Progenitor cell of endocrine pancreas (in vitro differentiated cells): ENCODE measurements around the gene CFAP100. TPM values are rescaled to one million over a fixed set of nuclear protein-coding genes. Genes with fewer than 3 reads are reported as not detected.

Experiments used
- DNase-seq: peaks from one replicate; pipeline ENCODE4 v3.0.0; 2021; ENCODE audit warnings: low spot score; ENCODE audit not compliant: unreplicated experiment
- H3K27ac Mint-ChIP-seq: 2 replicates; pipeline ENCODE4 v1.8.0; 2021; ENCODE audit warnings: mild to moderate bottlenecking, moderate library complexity, mixed read lengths
- H3K27me3 Mint-ChIP-seq: 2 replicates; pipeline ENCODE4 v1.8.0; 2021; ENCODE audit warnings: mixed read lengths
- H3K36me3 Mint-ChIP-seq: 2 replicates; pipeline ENCODE4 v1.8.0; 2022; ENCODE audit warnings: mixed read lengths; ENCODE audit not compliant: insufficient read depth
- H3K4me1 Mint-ChIP-seq: 2 replicates; pipeline ENCODE4 v1.8.0; 2021; ENCODE audit warnings: low read depth, mixed read lengths
- H3K4me3 Mint-ChIP-seq: 2 replicates; pipeline ENCODE4 v1.8.0; 2021; ENCODE audit warnings: low read depth, mild to moderate bottlenecking, moderate library complexity, mixed read lengths
- H3K9me3 Mint-ChIP-seq: 2 replicates; pipeline ENCODE4 v1.8.0; 2021; ENCODE audit warnings: low read depth, mixed read lengths
- total RNA-seq: library from RNA; stranded (reverse); gene quantifications from 2 replicates; pipeline ENCODE4 v1.2.1, GENCODE V29; 2021
- TF ChIP-seq, protein P1 (sequence below): fragments of 200-600 bp; sonication (generic); IDR thresholded peaks from one replicate; pipeline ENCODE4 v1.5.0; 2021; ENCODE audit warnings: antibody characterized with exemption, mild to moderate bottlenecking; ENCODE audit not compliant: unreplicated experiment

CFAP100 gene
- total RNA-seq, 1 donor from 2014 or later = 0.79 TPM

DNA sequence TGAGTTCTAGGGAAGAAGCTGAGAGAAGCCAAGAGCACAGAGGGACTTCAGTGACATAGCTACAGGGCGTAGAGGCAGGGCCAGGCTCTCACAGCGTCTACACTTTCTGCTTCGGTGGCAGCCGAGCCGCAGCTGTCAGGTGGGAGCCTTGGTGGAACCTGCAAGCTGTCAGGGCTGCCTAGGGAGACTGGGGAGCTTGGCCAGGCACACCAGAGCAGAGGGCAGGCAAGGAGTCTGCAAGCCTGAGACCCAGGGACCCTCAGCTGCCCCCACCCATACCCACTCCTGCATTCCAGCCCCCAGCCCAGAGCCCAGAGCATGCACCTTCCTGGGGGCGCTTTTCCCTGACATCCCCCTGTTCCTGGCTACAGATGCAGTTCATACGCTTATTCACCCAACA lies 24.1 kb upstream of the CFAP100 start:
- H3K27me3 Mint-ChIP-seq = peaks cover 9% of the 10 kb centered on the region
- no peak for DNase-seq
- H3K4me3 Mint-ChIP-seq = no peak overlapping the region
- H3K27ac Mint-ChIP-seq = no peak overlapping the region
- no peaks in the 10 kb centered on the region for H3K4me1 Mint-ChIP-seq
- H3K9me3 Mint-ChIP-seq = no peaks in the 10 kb centered on the region
- H3K36me3 Mint-ChIP-seq = no peaks in the 10 kb centered on the region
- TF ChIP-seq, protein P1, sequence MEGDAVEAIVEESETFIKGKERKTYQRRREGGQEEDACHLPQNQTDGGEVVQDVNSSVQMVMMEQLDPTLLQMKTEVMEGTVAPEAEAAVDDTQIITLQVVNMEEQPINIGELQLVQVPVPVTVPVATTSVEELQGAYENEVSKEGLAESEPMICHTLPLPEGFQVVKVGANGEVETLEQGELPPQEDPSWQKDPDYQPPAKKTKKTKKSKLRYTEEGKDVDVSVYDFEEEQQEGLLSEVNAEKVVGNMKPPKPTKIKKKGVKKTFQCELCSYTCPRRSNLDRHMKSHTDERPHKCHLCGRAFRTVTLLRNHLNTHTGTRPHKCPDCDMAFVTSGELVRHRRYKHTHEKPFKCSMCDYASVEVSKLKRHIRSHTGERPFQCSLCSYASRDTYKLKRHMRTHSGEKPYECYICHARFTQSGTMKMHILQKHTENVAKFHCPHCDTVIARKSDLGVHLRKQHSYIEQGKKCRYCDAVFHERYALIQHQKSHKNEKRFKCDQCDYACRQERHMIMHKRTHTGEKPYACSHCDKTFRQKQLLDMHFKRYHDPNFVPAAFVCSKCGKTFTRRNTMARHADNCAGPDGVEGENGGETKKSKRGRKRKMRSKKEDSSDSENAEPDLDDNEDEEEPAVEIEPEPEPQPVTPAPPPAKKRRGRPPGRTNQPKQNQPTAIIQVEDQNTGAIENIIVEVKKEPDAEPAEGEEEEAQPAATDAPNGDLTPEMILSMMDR = no peak

DNA sequence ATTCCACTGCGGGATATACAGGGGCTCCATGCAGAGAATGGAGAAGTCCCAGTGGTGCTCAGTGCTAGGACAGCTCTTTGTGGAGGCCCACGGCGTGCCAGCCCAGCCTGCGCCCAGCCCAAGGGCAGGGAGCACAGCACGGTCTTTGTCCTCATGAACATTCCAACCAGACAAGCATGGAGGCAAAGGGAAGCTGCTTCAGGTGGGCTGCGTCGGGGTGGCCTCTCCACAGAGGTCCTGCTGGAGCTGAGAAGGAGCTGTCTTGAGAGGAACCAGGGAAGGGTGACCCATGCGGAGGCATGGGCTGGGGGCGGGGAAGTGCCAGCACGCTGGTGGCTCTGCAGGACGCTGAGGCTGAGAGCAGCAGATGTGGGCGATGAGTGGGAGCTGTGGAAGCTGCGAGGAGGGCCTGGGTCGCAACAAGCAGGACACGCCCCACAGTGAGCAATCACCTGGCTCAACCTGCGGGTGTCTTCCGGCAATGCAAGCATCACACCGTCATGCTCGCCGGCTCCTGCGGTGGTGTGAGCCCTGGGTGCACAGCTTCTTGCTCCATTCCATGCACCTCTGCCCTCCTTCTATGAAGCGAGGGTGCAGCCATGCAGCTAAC lies 23.5 kb upstream of the CFAP100 start:
- TF ChIP-seq, protein P1 = no peak
- H3K4me3 Mint-ChIP-seq = no peak overlapping the region
- DNase-seq = no peak
- no peaks in the 10 kb centered on the region for H3K9me3 Mint-ChIP-seq
- no peak overlapping the region for H3K27ac Mint-ChIP-seq
- no peaks in the 10 kb centered on the region for H3K36me3 Mint-ChIP-seq
- peaks cover 9% of the 10 kb centered on the region for H3K27me3 Mint-ChIP-seq
- no peaks in the 10 kb centered on the region for H3K4me1 Mint-ChIP-seq

DNA sequence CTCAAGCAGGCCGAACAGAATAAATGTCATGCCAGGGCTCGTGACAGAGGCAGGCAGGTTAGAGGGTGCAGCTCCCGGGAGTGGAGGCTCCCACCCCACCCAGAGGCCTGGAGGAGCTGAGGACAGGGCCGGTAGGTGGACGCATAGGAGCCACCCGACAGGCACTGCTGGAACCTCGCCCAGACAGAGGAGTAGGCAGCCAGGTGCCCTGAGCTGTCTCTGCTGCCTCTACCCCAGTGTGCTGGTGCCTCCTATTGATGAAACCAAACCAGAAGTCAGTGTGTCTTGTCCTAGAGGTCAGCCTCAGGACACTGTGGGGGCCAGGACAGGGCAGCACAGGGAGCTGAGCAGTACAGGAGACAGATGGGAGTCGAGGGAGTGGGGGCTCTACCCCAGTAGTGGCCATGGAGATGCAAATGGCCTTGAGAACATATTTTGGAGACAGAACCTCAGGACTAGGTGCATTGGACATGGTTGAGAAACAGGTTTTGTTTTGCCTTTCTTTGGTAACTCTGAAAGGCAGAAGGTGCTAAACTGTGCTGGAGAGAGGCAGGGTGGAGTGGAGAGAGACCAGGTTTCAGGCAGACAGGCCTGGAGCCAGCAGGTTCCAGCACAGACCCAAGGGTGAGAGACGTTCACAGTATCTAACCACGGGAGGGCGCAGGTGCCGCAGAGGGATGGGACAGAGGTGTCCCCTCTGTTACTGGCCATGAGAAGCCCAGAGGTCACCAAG lies 22.1 kb upstream of the CFAP100 start:
- H3K4me3 Mint-ChIP-seq = no peak overlapping the region

DNA sequence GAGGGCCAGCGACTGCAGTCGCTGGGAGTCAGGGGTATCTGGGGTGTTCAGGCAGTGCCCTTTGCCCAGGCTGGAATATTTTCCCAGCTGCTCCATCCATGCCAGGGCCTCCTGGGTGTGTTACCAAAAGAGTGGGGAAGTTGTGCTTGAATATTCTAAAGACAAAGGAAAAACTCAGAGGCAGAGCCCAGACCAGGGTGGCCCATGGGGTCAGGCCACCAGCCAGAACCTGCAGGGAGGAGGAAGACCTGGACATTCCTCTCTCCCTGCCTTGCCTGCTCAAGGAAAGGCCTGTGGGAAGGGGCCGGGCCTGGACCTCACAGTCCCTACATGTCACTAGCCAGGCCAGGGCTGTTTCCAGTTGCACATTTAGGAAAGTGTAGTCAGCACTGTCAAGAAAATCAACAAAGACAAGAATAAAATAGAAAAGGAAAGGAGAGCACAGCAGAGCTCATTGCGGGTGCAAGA lies 21.5 kb upstream of the CFAP100 start:
- no peaks in the 10 kb centered on the region for H3K36me3 Mint-ChIP-seq
- TF ChIP-seq, protein P1 = no peak
- H3K4me3 Mint-ChIP-seq = no peak overlapping the region
- no peaks in the 10 kb centered on the region for H3K4me1 Mint-ChIP-seq
- peaks cover 20% of the 10 kb centered on the region for H3K27me3 Mint-ChIP-seq
- no peaks in the 10 kb centered on the region for H3K9me3 Mint-ChIP-seq
- no peak overlapping the region for H3K27ac Mint-ChIP-seq
- no peak for DNase-seq

More for the DNA sequence above, 22.1 kb upstream of the CFAP100 start:
- H3K27me3 Mint-ChIP-seq = peaks cover 19% of the 10 kb centered on the region
- H3K4me1 Mint-ChIP-seq = no peaks in the 10 kb centered on the region
- H3K36me3 Mint-ChIP-seq = no peaks in the 10 kb centered on the region
- no peaks in the 10 kb centered on the region for H3K9me3 Mint-ChIP-seq
- H3K27ac Mint-ChIP-seq = no peak overlapping the region
- no peak for DNase-seq
- TF ChIP-seq, protein P1 = no peak

DNA sequence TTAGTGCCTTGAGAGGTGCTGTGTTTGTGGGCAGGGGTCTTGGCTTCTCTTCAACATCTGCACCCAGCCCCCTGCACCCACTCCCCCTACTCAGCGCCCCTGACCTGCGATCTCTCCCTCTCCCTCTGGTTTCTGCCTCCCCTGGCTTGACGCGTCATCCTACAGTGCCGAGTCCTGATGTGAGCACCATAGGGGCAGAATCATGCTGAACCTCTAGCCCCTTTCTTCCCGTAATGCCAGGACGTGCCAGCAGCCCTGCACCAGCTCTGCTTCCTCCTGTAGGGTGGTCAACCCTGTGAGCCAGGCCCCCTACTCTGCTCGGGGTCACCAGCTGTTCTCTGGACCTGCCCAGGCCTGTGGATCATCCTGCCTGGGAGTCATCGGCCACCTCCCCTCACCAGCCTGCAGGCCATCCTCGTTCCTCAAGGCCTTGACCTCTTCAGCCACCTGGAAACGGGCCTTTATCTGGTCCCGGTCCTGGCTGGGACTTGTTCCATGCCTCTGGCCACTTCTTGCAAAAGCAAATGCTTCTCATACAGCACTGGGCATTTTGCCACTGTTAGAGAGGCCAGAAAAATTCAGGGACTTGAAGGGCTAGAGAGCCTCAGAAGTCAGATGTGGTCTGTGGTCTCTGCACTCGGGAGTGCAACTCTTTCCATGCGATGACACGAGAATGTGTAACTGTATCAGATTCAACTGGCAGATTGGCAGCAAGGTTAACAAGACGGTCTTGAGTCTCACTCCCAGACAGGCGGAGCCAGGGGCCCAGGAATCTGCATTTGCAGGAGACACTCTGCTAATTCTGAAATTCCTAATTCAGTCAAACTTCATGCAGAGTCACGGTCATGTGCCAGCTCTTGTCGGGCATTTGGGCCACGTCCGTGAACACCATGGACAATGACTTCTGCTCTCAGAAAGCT lies 20.8 kb upstream of the CFAP100 start:
- Mint-ChIP-seq H3K9me3 (no peaks in the 10 kb centered on the region), H3K27me3 (peaks cover 21% of the 10 kb centered on the region), H3K4me1 (no peaks in the 10 kb centered on the region), H3K4me3 (no peak overlapping the region), H3K27ac (no peak overlapping the region), H3K36me3 (no peaks in the 10 kb centered on the region)
- TF ChIP-seq, protein P1 = no peak
- DNase-seq = no peak
